Thyroid gland (tissue), 4 donors: ENCODE results near the gene HIVEP3.

ENCODE experiments used
- CTCF ChIP-seq, 6 experiments: fragments of 200-600 bp in 3 of 6; fragments of 450-650 bp in 3 of 6; sonication (generic) in 3 of 6; IDR thresholded peaks; one replicate each; pipeline ENCODE4 v1.5.1; 2016 to 2019; ENCODE audit warnings: antibody characterized with exemption in 6 of 6, mild to moderate bottlenecking in 2 of 6, inconsistent platforms in 1 of 6, moderate library complexity in 1 of 6
- POLR2A ChIP-seq, 2 donors: fragments of 450-650 bp; IDR thresholded peaks; one replicate each; pipeline ENCODE4 v1.6.1; 2017; ENCODE audit warnings: antibody characterized with exemption in 2 of 2, mild to moderate bottlenecking in 2 of 2, moderate library complexity in 1 of 2

DNA sequence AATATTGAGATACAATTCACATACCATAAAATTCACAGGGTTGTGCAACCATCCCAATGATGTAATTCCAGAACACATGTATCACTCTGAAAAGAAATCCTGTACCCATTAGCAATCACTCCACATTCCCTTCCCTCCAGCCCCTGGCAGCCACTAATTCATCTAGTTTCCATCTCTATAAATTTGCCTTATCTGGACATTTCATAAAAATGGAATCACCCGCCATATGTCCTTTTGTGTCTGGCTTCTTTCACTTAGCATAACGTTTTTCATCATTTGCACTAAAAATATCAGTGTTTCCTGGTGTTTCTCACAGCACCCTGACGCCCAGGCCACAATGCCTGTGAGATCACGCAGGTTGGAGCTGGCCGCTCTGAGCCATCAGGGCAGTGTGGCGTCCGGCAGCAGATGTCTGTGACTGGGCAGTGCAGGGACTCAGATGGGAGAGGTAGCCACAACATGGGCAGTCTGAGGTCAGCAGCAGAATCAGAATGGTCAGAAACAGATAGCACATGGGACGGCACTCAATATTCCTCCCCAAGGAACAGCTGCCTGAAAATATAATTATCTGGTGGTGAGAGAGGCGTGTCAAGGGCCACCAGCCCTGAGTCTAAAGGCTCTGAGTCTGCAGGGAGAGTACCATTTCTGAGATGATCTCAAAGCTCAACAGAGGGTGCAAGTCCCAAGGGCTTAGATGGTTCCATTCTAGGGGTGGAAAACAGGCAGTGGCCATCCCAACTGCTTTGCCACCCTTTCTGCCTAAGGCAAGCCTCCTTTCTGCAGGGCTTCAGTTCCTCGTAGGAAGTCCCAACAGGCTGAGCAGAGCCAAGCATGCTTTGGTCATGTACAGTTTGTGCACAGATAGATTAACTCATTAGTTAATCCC lies 304.8 kb downstream of the HIVEP3 start:
- TF ChIP-seq POLR2A (IDR thresholded peaks at IDR 0.05) (no peak), CTCF (IDR thresholded peaks at IDR 0.05) (no peak)
